OCI-LY3 (cell line): Measurements from ENCODE around the gene HMOX1.

Experiments
- CTCF ChIP-seq: fragments of 200-600, 300-600 bp; sonication (generic); IDR thresholded peaks from 2 replicates; pipeline ENCODE4 v1.5.1; 2014; ENCODE audit warnings: antibody characterized with exemption, low read length, low read depth
- EZH2phosphoT487 ChIP-seq: fragments of 200-600 bp; shearing (Covaris generic); IDR thresholded peaks from 2 replicates; pipeline ENCODE4 v1.6.1; 2018; ENCODE audit warnings: antibody characterized with exemption, mixed run types, low read depth

DNA sequence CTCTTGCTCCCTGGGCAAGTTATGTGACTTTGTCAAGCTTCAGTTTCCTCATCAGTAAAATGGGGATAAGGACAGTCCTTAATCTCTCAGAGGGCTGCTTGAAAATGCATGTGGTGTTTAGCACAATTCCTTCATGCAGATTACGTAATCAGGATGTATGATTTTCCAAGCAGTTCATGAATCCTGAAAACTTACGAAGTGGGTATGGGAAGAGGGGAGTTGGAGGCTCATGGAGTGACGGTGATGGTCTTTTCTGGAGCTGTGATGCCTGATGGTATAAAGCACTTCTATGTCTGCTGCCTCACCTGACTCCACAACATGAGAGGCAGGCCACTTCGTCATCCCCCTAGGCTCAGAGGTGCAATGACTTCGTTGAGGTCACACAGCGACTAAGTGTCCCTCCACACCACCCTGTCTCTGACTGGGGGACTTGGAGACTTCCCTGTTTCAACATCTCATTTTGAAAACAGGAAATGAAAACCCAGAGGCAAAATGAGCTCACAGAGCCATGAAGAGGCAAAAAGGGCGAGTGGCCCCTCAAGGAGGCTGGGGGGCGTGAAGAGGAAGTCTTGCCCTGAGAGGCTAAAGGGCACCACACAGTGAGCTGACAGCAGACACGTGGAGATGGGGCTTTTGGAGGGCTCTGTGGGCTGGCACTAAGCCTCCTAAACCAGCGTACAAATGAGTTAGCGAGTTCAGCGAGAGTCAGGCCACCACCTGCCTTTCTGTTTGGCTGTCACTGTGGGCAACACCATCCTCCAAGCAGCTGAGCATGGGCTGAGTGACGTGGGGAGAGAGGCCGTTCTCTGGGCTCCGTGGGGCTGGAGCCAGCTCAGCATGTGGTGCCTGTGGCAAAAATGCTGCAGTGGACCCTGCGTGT, 29.1 kb downstream of the HMOX1 start:
- TF ChIP-seq CTCF (0 out of 2 replicates have a peak, but pooled peaks have one; percentile 19), EZH2phosphoT487 (no peak)
